GM18507 (cell line): ENCODE results near the gene ANXA3.
"Not testable (repeated sequence)": the region's sequence is repeated elsewhere in the genome, so short reads cannot be mapped to it uniquely, and the experiment has no call there.

Experiments used
- DNase-seq: peaks from one replicate; pipeline ENCODE4 v3.0.0; 2011; ENCODE audit warnings: low read depth; ENCODE audit not compliant: insufficient read length; ENCODE audit errors: extremely low spot score
- FAIRE-seq: peaks from 2 replicates; lab custom pipeline; 2011; peaks lifted over from hg19 to GRCh38; lab: Jason Lieb, UNC

ANXA3 gene

DNA sequence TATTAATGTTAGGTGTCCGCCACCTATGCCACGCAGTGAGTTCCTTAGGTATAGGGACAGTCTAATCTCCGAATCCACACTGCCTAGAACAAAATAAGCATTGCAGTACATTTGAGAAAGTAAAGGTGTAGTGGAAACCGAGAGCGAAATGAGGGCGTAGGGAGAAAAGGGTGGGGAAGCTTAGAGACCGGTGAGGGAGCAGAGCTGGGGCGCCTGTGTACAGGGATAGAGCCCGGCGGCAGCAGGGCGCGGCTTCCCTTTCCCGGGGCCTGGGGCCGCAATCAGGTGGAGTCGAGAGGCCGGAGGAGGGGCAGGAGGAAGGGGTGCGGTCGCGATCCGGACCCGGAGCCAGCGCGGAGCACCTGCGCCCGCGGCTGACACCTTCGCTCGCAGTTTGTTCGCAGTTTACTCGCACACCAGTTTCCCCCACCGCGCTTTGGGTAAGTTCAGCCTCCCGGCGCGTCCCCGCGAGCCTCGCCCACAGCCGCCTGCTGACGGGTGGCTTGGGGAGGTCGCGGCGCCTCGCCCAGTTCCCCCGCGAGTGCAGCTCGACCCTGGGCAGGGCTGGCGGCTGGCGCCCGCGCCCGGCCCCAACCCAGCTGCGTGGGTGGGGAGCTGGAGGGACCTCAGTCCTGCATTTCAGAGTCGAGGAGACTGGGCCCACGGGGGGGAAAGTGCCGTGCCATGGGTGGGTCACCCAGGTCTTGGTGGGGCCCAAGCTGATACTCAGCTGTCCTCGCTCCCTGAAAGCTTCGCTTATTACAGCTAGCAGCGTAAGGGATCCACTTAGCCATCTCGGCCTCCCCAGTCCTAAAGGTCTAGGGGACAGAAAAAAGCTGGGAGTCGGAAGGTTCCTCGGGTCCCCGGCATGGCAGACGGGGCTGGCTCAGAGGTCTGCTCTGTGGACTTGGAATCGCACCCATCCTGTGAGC is at the start of gene ANXA3:
ANXA3 (plus strand) TSS at position 351 of the 932 bp plus-strand sequence. CDS start 2,704 bp downstream, outside the sequence.
- DNase-seq = no peak
- FAIRE-seq = no peak

GRCh38 chr4:78506260-78506659 is 45.3 kb upstream of the ANXA3 start:
- FAIRE-seq = not testable (repeated sequence)

GRCh38 chr4:78509043-78509442 is 42.5 kb upstream of the ANXA3 start:
- DNase-seq (no peak), FAIRE-seq (no peak)

More at GRCh38 chr4:78506260-78506659, 45.3 kb upstream of the ANXA3 start:
- not testable (repeated sequence) for DNase-seq

- FAIRE-seq (no peak), DNase-seq (no peak)
These were observed 41.5 kb upstream of the ANXA3 start for GRCh38 chr4:78510108-78510507.

GRCh38 chr4:78510681-78511080 is 40.9 kb upstream of the ANXA3 start:
- FAIRE-seq (no peak), DNase-seq (no peak)

- DNase-seq (no peak), FAIRE-seq (no peak)
These were observed 39.1 kb upstream of the ANXA3 start for GRCh38 chr4:78512357-78512920.

DNA sequence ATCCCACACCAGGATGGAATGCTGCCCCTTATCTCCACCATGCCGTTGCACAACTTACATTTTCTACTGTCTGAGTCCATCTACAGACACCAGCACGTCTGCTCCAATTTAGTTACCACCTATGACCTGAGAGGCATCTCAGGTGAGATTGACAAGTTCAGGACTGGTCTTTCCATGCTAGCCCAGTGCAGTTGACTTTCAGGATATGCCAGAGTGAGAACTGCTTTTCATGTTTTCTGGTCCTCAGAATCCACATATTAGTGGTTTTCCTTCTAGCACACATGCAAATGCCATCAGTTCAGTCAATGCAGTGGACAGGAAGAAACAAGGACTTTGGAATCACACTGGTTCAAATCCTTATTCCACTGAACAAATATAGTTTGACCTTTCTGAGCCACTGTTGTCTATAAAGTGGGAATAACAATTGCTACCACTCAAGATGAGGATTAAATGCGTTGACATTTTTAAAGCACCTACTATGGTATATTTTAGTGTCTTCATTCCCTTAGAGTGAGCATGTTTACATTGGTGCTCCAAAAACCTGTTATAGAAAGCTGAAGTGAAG is 38.1 kb upstream of the ANXA3 start:
- FAIRE-seq = no peak

DNA sequence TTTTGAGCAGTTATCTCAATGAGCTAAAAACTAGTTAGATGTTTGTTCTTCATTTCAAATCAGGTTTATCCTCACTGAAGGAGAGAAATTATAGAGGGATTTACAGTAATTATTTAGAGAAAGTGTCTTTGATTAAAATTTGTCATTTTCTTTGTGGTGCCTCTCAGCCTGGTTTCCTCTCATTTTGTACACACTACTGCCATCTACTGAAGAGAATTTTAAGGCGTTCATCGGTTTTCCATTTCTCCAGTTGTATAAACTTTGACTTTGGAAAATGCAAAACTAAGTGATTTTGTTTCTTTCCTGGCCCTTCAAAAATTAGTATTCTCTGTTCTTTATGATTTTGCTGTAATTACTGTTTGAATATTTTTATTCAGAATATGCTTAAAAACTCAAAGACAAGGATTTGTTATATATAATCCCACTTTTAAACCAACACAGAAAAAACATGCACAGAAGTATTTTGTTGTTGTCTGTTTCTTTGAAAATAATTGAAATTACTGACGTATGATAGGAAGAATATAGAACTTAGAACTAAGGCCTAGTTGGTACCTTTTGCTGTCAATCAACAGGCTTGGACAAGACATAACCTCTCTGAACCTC is 34.4 kb upstream of the ANXA3 start:
- FAIRE-seq (no peak), DNase-seq (no peak)

More for the DNA sequence above, 38.1 kb upstream of the ANXA3 start:
- DNase-seq = no peak

DNA sequence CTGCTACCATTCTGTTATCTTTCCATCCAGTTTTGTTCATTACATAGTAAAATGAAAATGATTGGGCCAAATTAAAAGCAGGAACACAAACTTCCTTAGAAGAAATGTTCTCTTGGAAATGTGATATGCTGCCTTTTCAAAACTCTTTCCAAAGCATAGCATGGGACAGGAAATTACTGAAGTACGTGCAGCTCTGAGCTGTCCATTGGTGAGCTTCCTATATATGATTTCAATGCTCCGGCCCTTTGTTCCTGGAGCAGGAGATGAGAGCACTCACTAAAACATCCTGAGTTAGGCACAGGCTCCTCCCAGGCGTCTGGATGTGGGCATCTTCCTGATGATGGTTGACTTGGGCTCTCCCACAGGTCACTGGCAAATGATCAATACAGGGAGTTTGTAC is 33.0 kb upstream of the ANXA3 start:
- DNase-seq = no peak
- no peak for FAIRE-seq

DNA sequence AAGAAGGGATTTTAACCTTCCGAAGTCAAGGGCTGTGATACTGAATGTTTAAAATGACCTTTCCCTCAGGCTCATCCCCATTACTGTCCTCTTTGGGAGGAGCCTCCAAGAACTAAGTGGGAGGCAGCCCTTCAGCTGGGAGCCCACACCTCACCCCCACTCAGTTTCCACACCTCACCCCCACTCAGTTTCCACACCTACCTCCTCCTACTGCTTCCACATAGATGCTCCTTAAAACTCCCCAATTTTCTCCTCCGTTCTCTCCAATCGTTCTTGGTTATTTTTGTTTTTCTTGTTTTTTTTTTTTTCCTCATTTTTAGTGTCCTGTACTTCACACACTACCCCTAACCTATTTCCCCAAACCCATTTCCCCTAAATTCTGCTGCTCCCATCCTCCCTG is 31.6 kb upstream of the ANXA3 start:
- DNase-seq (no peak), FAIRE-seq (no peak)

- DNase-seq = no peak
- FAIRE-seq = no peak
These were observed 30.8 kb upstream of the ANXA3 start for GRCh38 chr4:78520808-78521226.

DNA sequence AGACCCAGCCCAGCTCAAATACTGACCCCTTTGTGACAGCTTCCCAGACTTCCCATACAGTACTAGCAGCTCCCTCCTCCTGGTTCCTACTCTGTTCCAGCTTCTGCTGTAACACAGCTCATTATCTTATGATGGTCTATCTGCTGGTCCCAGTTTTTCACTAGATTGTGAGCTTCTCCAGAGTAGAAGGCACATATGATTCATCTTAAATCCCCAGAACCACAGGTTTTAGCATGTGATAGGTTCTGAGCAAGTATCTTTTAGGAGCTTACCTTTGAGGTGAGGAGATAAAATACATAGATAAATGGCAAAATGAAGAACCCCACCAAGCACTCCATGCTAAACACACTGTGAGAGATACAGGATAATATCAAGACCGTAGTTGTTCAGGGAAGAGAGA is 27.6 kb upstream of the ANXA3 start:
- FAIRE-seq (no peak), DNase-seq (no peak)

GRCh38 chr4:78525559-78525958 is 26.0 kb upstream of the ANXA3 start:
- no peak for FAIRE-seq
- no peak for DNase-seq

- DNase-seq (no peak), FAIRE-seq (no peak)
These were observed 24.5 kb upstream of the ANXA3 start for GRCh38 chr4:78527103-78527502.

DNA sequence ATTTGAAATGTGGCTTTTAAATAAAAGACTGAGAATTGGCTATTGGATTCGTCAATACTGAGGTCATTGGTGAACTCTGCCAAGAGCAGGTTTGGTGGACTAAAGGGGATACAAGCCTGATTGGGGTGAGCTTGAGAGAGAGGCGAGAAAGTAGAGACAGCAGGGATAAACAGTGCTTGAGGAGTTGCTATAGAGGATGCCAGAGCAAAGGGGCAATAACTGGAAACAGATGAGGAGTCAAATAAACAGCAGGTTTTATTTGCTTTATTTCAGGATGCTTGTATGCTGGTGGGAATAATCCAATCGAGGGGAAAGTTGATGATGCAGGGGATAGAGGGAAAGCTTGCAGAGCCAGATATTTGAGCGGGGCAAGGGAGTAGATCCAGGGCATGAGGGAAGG is 24.0 kb upstream of the ANXA3 start:
- FAIRE-seq (no peak), DNase-seq (no peak)

GRCh38 chr4:78528327-78528726 is 23.2 kb upstream of the ANXA3 start:
- FAIRE-seq (no peak), DNase-seq (no peak)

- FAIRE-seq (no peak), DNase-seq (no peak)
These were observed 21.9 kb upstream of the ANXA3 start for GRCh38 chr4:78529569-78530209.

DNA sequence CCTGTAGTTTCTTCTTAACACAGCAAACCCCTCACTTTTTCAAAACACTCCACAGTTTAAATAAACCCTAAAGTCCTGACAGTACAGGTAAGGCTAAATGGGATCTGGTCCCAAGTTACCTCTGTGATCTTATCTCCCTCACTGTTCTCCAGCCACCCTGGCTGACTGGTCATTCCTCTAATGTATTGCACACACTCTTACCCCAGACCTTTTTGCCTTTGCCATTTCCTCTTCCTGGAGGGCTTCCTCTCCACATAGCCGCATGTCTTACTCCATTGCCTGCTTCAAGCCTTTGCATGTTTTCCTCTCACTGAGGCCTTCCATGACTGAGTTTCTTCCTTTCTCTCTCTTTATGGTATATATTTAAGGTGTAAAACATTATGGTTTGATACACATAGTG is 19.5 kb upstream of the ANXA3 start:
- DNase-seq = no peak
- no peak for FAIRE-seq

GRCh38 chr4:78533854-78534253 is 17.7 kb upstream of the ANXA3 start:
- DNase-seq (no peak), FAIRE-seq (no peak)
